Uterus (tissue), 2 donors: Measurements from ENCODE around the gene LRP1B.

Experiments
- POLR2A ChIP-seq, 2 donors: fragments of 450-650 bp; IDR thresholded peaks; one replicate each; pipeline ENCODE4 v1.6.1; 2016; ENCODE audit warnings: antibody characterized with exemption in 2 of 2, mild to moderate bottlenecking in 1 of 2, moderate library complexity in 1 of 2
- TF ChIP-seq, protein P1 (sequence below), 4 experiments: fragments of 200-600 bp in 2 of 4; fragments of 450-650 bp in 2 of 4; sonication (generic) in 2 of 4; IDR thresholded peaks; one replicate each; pipeline ENCODE4 v1.5.1; 2016 to 2019; ENCODE audit warnings: antibody characterized with exemption in 4 of 4, mild to moderate bottlenecking in 2 of 4, moderate library complexity in 1 of 4

DNA sequence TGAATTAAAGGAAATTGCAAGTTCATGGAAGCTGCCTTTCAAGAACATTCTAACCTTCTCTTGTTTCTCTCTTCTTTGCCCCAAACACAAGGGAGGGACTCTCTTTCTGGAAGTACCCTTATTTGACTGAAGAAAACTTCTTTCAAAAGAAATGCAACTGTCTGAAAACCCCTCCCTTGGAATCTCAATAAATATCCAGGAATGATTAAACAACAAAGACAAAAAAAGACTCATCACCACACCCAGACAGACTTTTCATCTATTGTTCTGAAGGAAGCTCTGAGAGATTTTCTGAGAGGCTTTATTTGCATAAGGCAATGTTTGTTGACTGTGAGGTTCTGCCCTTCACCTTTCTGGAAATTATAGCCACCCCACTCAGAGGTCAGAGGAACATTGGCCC, 1260.9 kb downstream of the LRP1B start:
- TF ChIP-seq, protein P1, sequence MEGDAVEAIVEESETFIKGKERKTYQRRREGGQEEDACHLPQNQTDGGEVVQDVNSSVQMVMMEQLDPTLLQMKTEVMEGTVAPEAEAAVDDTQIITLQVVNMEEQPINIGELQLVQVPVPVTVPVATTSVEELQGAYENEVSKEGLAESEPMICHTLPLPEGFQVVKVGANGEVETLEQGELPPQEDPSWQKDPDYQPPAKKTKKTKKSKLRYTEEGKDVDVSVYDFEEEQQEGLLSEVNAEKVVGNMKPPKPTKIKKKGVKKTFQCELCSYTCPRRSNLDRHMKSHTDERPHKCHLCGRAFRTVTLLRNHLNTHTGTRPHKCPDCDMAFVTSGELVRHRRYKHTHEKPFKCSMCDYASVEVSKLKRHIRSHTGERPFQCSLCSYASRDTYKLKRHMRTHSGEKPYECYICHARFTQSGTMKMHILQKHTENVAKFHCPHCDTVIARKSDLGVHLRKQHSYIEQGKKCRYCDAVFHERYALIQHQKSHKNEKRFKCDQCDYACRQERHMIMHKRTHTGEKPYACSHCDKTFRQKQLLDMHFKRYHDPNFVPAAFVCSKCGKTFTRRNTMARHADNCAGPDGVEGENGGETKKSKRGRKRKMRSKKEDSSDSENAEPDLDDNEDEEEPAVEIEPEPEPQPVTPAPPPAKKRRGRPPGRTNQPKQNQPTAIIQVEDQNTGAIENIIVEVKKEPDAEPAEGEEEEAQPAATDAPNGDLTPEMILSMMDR (IDR thresholded peaks at IDR 0.05): no peak
- TF ChIP-seq POLR2A (IDR thresholded peaks at IDR 0.05): no peak
